ENCODE data around the gene PSG1.

GRCh38 chr19:42872608-42873007 lies 6.9 kb downstream of the PSG1 start:
- TF ChIP-seq CTCF (CRISPR knock-in tag; IDR thresholded peaks at IDR 0.05) (no peak), HNF4A (CRISPR knock-in tag; IDR thresholded peaks at IDR 0.05) (no peak), ZNF383 (CRISPR knock-in tag; IDR thresholded peaks at IDR 0.05; ENCODE audit: borderline replicate concordance) (no peak), ZSCAN22 (CRISPR knock-in tag; IDR thresholded peaks at IDR 0.05) (no peak), REPIN1 (CRISPR knock-in tag; IDR thresholded peaks at IDR 0.05; ENCODE audit: borderline replicate concordance, low read depth) (no peak), NFATC3 (CRISPR knock-in tag; IDR thresholded peaks at IDR 0.05) (no peak), ZBTB33 (CRISPR knock-in tag; IDR thresholded peaks at IDR 0.05) (no peak), ZNF329 (CRISPR knock-in tag; IDR thresholded peaks at IDR 0.05; ENCODE audit: low read depth) (no peak), RELA (CRISPR knock-in tag; IDR thresholded peaks at IDR 0.05) (no peak), TCF12 (IDR thresholded peaks at IDR 0.05) (no peak), TCF12 (CRISPR knock-in tag; IDR thresholded peaks at IDR 0.05) (no peak), EED (CRISPR knock-in tag; IDR thresholded peaks at IDR 0.05) (no peak)
